ENCODE data around the gene NUDCD3.
"Not testable (repeated sequence)": the region's sequence is repeated elsewhere in the genome, so short reads cannot be mapped to it uniquely, and the experiment has no call there.

The NUDCD3 gene

DNA sequence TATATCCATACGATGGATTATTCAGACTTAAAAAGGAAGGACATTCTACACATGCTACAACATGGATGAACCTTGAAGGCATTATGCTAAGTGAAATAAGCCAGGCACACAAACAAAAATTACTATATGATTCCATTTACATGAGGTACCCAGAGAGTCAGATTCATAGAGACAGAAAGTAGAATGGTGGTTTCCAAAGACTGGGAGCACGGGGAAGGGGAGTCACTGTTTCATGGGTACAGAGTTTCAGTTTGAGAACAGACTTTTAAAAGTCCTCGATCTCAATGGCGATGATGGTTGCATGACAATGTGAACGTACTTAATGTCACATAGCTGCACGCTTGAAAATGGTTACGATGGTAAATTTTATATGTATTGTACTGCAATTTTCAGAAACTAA is 39.3 kb downstream of the NUDCD3 start:
- in situ Hi-C loops (cut with HindIII; ENCODE audit: low sequenced_read_pairs): no loop called here

DNA sequence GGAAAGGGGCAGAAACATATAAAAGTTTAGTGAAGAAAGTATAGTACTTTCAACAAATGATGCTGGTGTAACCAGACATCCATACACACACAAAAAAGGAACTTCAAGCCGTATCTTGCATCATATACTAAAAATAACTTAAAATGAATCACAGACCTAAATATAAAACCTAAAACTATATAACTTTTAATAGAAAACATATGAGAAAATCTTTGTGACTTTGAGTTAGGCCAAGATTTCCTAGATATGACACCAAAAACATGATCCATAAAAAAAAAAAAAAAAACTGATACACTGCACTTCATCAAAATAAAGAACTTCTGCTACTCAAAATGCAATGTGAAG is 40.9 kb downstream of the NUDCD3 start:
- in situ Hi-C loops (cut with HindIII; ENCODE audit: low sequenced_read_pairs): no loop called here

DNA sequence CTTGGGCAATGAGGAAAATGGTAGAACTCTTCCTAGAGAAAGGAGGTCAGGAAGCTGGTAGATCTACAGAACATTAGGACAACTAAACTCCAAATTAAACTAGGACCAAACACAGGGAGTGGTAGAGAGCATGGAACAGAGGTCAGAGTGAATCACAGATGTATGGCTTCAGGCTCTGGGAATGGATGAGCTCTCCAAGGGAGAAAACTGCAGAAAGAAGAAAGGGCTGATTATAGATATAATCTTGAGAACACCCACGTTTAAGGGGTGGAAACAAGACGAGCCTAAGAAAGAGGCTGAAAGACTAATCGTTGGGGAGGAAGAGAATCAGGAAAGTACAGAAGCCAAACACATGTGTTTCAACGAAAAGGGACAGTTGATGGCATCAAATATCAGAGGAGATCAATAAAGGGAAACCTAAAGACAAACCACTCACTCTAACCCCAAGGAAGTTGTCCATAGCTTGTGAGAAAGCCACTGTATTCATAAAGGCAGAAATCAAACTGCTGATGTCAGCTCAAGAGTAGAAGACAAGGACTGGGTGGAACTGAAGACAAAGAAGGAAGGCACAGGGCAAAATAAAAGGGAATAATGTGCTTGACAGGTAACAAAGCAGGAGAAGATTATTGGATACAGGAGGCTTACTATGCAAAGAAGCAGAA is 41.4 kb downstream of the NUDCD3 start:
- in situ Hi-C loops (cut with HindIII; ENCODE audit: low sequenced_read_pairs): no loop called here

DNA sequence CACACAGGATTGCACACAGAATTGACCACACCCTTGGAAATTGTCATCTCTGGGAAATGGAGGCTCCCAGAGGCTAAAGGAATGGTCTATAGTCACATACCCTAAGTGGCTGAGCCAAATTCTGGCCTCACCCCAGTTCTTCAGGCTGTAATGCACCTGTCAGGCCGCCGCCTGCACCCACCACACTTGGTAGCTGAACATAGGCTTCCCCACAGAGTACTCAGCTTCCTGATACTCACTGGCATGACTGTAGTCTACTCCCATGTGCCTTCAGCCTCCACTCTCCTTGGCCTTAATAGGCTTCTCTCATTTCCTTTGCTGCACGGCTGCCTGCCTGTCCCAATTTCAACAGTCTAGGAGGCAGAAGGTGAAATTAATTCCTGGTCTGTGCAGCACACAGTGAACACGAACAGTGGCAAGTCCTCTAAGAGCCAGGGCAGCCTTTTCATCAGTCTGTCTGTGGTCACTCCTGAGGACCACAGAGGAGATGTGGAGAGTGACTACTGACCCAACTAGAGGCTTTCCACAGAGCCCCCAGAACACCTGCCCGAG is 42.5 kb downstream of the NUDCD3 start:
- in situ Hi-C loops (cut with HindIII; ENCODE audit: low sequenced_read_pairs): no loop called here

DNA sequence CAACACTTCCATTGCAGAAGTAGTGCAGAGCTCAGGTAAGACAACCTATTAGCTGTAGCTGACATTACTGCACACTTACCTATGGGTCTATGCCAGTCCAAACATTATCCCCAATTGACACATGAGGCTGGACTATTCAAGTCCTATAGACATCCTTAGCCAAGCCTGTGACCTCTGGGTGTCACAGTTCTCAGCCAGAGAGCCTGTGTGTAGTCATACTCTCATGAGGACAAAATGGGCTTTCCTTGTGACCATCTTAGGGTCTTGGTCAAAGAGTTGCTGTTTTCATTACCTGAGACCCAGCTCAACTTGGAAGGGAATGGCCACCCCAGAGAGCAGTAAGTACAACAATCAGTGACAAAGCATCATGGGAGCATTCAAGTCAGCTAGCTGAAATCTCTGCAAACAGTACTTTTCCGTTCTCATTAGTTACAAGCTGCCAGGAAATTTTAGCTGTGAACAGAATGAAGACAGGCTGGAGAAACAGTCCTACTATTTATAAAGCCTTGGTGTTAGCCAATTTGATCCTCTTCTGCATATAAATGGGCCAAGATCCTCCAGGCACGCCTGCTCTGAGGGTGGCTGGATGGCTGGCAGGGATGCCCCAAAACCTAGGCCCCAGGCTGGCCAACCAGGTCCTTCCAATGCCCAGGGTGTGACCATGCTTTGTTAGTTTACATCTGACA is 44.3 kb downstream of the NUDCD3 start:
- in situ Hi-C loops (cut with HindIII; ENCODE audit: low sequenced_read_pairs): no loop called here

DNA sequence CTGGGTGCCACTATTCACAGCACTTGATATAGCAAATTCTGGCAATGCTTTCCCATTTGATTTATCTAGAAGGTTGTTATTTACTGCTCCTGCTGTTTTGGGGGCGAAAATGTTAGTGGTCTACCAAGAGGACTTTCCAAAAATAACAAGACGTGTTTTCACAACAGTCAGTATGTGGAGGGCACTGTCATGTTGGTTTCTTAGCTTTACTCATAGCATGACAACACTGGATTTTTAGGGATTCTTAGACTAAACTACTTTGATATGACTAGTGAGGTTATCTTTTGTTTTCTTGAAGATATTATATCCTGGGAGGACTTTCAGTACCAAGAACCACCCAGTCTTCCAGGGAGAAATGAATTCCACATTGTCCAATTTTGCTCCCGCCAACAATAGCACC is 49.4 kb downstream of the NUDCD3 start:
- in situ Hi-C loops (cut with HindIII; ENCODE audit: low sequenced_read_pairs): no loop called here

DNA sequence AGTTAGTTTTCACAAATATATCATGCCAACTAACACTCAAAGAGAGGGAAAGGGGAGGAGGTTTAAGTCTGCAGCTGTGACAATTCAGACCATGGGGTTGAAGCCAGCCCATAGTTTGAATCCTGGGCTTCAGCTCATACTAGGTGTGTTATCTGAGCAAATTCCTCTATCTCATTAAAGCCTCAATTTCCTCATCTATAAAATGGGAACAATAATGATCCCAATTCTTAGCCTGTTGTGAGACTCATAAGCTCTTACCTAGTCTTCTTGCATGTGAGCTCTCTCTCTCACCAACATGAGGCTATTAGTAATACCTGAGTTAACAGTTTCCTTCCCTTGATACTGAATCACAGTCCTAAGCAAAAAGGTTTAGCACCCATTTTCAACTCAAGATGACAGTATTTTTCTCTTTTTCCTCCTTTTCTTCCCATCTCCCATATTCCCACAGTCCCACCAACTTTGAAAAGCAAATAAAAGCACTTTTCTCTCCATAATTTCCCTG is 49.8 kb downstream of the NUDCD3 start:
- in situ Hi-C loops (cut with HindIII; ENCODE audit: low sequenced_read_pairs): no loop called here

DNA sequence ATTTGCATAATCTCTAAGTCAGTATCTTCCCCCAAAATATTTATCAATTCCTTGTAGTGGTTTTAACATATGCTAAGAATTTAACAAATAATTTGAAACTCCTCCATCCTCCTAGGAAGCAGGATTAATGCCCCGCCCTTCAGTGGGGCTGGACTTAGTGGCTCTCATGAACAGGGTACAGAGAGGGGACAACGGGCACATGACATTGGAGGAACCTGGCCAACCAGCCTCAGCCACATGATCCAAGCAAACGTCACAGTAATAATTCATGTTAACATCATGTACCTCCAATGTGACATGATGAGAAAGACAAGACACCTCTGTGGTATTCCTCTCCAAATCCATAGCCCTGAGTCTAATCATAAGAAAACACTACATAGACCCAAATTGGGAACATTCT is 50.5 kb downstream of the NUDCD3 start:
- in situ Hi-C loops (cut with HindIII; ENCODE audit: low sequenced_read_pairs): no loop called here

DNA sequence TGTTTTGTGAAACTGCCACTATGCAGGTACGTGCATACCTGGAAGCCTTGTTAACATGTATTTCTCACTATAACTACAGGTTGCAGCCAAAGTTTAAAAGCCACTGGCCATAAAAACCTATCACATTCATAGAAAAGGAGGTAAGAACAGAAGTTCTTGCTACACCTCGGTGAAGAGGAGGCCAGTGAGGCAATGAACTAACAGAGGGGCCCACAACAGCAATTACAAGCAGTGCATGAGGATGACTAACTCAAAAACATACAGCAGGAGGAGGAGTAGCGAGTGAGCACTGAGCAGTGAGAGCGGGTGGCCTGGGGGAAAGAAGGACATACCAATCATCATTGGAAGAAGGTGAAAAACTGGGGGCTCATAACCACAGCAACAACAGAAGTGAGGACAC is 51.6 kb downstream of the NUDCD3 start:
- in situ Hi-C loops (cut with HindIII; ENCODE audit: low sequenced_read_pairs): no loop called here

DNA sequence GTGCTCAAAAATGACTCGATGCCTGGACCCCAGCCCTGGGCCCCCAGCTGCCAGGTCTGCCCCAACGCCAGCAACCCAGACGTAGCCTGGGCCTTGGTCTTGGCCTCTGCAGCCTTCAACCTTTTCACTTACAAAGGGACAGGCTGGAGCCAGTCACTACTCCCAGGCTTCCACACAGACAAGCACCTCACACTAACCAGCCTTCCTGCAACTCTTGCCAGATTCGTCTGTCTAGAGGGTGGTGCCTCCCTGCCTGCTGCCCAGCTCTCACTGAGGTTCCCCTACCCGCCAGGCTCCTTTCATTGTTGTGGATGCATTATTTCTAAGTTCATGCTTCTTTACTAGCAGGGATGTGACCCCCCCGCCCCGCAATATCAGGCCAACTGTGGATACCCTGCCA is 56.3 kb downstream of the NUDCD3 start:
- in situ Hi-C loops (cut with HindIII; ENCODE audit: low sequenced_read_pairs): no loop called here

DNA sequence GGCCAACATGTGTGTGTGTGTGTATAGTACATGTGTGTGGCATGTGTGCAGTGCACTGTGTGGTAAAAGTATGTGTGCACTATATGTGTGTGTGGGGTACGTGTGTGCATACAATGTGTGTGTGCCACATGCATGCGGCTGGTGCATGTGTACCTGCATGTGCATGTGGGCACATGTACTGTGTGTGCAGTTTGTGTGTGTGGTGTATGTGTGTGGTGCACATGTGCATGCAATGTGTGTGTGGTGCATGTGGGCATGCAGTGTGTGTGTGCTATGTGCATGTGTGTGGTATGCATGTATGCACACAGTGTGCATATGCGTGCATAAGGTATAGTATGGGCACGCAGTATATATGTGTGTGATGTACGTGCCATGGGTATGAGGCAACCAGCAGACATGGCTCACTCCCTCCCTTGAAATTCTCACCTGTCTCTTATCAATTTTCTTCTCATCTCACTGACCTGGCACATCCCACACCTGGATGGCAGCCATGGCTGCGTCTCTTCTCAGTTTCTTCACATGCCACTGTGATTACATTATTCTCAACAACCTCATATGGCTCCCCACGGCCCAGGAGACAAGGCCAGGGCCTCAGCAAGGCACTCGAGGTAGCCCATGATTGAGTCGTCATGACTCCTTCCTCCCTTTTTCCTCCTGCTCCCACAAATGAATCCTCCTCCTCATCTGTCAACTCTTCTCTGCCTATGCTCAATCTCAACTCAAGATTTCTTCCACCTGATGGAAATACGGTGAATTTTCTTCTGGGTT is 57.0 kb downstream of the NUDCD3 start:
- in situ Hi-C loops (cut with HindIII; ENCODE audit: low sequenced_read_pairs): no loop called here

DNA sequence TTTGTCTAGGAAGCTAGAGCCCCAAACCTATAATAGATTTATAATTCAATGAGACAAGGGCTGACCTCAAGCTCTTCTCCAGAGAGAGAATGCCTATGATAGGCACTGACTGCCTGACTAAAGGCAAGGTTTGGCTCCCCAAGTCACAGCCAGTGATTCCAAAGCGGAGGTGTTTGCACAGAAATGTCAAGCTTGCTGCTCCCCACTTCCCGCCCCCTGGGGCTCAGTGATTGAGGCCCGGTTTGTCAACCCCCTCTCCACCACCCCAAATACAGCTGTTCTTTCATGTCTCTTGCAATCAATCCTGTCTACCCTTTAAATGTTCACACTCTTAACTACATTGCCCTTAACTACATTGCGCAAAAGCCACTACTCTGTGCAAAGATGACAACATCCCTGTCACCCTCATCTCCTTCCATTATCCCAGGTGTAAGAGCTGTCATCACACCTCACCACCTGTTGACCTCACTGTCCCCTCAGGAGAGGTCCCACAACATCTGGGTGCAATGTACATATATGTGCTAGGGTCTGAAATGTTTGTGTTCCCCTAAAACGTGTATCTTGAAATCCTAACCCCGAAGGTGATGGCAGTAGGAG is 58.0 kb downstream of the NUDCD3 start:
- in situ Hi-C loops (cut with HindIII; ENCODE audit: low sequenced_read_pairs): no loop called here

DNA sequence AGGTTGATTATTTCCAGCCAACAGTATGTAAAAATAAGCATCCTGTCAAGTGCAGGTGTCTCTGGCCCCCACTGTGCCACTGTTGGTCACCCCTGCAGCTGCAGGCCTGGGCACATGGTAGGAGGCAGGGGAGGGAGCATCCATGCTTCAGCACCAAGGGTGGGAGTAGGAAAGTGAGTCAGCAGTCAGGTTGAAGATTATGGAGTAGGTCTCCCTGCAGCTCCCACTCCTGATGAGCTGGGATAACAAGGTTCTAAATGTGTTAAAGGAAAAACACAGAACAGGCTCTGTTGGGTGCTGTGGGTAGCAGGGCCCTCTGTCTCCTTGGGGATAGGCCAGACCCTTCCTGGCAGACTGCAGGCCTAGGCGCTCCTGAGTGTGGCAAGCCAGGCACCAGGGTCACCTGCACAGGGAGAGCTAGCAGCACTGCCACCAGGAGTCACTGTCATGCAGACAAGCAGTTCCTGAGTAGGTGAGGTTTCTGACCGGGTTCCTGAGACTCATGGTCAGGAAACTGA is 59.3 kb downstream of the NUDCD3 start:
- in situ Hi-C loops (cut with HindIII; ENCODE audit: low sequenced_read_pairs): no loop called here

DNA sequence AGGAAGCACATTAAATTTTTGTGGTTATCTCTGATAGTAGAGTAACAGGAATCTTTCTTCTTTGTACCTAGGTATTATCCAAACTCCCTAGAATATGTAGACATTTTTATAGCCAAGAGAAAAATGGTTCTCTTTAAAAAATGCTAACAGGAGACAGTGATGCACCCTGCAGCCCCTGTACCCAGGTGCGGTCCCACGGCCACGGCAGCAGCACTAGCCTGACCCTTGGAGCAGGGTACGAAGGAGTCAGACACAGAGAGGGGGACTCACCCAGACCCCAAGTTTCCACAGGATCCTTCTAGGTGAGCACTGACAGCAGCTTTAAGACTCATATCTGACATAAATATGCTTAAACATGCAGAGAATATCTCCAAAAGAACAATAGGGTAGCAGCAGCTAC is 60.4 kb downstream of the NUDCD3 start:
- in situ Hi-C loops (cut with HindIII; ENCODE audit: low sequenced_read_pairs): no loop called here

DNA sequence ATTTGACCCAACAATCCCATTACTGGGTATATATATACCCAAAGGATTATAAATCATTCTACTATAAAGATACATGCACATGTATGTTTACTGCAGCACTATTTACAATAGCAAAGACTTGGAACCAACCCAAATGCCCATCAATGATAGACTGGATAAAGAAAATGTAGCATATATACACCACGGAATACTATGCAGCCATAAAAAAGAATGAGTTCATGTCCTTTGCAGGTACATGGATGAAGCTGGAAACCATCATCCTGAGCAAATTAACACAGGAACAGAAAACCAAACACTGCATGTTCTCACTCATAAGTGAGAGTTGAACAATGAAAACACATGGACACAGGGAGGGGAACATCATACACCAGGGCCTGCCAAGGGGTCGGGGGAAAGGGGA is 65.7 kb downstream of the NUDCD3 start:
- in situ Hi-C loops (cut with HindIII; ENCODE audit: low sequenced_read_pairs): not testable (repeated sequence)

DNA sequence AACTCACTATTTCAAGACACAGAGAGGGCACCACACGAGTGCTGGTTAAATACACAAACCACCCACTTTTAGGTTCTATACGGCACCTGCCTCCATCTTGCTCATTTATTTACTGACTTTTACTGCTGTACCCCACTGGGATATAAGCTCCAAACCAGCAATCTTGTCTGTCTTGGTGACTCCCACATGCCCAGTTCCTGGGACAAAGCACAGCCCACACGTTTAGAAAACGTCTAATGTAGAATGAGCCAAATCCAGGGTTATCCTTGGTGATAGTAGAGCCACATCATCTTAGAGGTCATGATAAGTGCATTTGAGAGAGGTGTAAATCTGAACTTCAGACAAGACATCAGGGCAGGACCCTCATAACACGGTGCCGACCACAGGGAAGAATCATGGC is 73.5 kb downstream of the NUDCD3 start:
- in situ Hi-C loops (cut with HindIII; ENCODE audit: low sequenced_read_pairs): no loop called here

DNA sequence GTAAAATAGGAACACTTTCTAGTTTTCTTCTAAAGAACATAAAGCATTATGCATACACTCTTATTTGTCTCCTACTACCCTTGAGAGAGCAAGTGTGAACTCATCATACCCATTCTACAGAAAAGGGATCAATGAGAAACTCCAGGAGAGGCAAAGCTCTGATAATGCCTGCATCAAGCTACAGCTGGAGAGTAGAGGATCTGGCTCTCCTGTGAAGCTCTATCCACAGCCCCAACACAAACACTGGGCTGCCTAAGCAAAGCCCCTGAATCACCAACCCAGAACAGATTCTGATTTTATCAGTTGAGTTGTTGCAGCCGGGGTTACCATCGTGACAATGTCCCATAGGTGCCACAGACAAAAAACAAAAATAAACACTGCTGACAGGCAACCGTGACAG is 74.9 kb downstream of the NUDCD3 start:
- in situ Hi-C loops (cut with HindIII; ENCODE audit: low sequenced_read_pairs): no loop called here

DNA sequence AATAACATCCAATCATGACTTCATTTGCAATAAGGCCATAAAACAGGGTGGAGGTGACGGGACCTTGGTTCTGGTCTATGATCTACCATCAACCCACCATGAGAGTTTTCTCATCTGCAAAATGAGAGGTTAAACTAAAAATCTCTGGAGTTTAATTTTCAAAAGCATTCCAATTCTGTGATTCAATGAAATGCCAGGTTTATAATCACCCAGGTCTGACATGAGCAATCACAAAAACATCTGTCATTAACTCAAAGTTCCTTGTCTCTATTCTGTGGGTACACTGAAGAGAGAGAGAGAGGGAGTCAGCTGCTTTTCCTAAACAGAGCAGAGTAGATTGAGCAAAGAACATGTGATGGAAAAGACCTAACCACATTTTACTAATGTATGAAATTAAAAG is 75.4 kb downstream of the NUDCD3 start:
- in situ Hi-C loops (cut with HindIII; ENCODE audit: low sequenced_read_pairs): no loop called here

DNA sequence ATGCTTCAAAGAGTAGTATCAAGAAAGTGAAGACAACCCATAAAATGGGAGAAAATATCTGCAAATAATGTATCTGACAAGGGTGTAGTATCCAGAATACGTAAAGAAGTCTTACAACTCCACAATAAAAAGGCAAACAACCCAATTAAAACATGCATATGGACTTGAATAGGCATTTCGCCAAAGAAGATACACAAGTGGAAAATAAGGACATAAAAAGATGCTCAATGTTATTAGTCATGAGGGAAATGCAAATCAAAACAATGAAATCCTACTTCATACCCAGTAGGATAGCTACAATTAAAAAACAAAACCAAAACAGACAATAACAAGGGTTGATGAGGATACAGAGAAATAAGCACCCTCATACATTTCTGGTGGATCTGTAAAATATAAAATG is 79.2 kb downstream of the NUDCD3 start:
- in situ Hi-C loops (cut with HindIII; ENCODE audit: low sequenced_read_pairs): no loop called here

DNA sequence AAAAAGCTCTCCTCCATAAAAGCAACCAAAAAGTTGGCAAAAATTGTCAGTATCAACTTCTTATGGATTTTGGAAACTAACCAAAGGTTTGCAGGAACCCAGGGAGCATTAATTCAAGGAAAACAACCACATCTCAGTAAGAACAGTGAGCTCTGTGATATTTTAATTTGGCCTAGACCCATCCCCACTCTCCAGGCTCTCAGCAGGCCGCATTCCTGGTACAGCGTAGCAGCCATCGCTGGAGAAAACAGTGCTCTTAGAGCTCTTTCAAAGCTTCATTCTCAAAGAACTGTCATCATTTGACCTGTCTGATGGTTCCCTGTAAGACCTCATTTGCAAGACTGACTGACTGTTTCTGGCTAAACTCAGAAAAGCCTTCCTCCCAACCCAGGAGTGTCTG is 81.9 kb downstream of the NUDCD3 start:
- in situ Hi-C loops (cut with HindIII; ENCODE audit: low sequenced_read_pairs): no loop called here

DNA sequence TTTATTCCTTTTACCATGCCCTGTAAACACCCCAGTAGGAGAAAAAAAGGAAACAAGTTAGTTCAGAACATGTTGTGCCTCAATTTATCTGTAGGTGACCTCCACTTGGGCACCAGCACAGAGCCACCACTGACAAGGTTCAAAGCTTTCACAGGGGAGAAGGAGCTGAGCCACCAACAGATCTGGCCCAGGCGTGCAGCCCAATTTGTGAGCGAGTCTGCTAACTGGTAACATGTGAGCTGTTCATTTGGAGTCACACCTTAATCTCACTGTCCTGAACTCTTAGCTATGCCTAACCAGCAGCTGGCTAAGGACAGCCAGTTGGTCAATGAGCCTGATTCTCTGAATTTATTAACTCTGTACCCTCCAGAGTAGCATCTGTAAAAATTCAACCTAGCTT is 86.7 kb downstream of the NUDCD3 start:
- in situ Hi-C loops (cut with HindIII; ENCODE audit: low sequenced_read_pairs): no loop called here

All from endothelial cell of hepatic sinusoid (primary cell).